Lung (tissue), 12 donors: ENCODE results near the gene HNRNPUL1. TPM values are rescaled to one million over a fixed set of nuclear protein-coding genes. Genes with fewer than 3 reads are reported as not detected.

Experiments used
- ATAC-seq: fragments of 200-7000 bp; cut with Tn5 transposase; one replicate; pipeline ENCODE4 v1.9.1; 2020; ENCODE audit warnings: moderate number of reproducible peaks; ENCODE audit not compliant: insufficient read depth, low FRiP score
- DNase-seq, 3 donors: peaks; one replicate each; pipeline ENCODE4 v3.0.0-alpha.2; 2013 to 2017
- H3K27ac ChIP-seq, 2 donors: one replicate each; pipeline ENCODE4 v1.5.1; 2013; ENCODE audit warnings: mild to moderate bottlenecking in 2 of 2, moderate library complexity in 2 of 2, control low read depth in 1 of 2, inconsistent platforms in 1 of 2, low read depth in 1 of 2, low read length in 1 of 2
- H3K27me3 ChIP-seq, 3 donors: one replicate each; pipeline ENCODE4 v1.5.1; 2013; ENCODE audit warnings: low read length in 2 of 3; ENCODE audit not compliant: control insufficient read depth in 3 of 3, insufficient read depth in 3 of 3
- H3K36me3 ChIP-seq, 4 donors: one replicate each; pipeline ENCODE4 v1.5.1; 2013; ENCODE audit warnings: low read length in 4 of 4, mild to moderate bottlenecking in 1 of 4, moderate library complexity in 1 of 4; ENCODE audit not compliant: control insufficient read depth in 4 of 4, insufficient read depth in 4 of 4
- H3K4me1 ChIP-seq, 5 donors: one replicate each; pipeline ENCODE4 v1.5.1; 2013; ENCODE audit warnings: low read length in 5 of 5, mild to moderate bottlenecking in 2 of 5, moderate library complexity in 1 of 5; ENCODE audit not compliant: control insufficient read depth in 5 of 5, insufficient read depth in 5 of 5
- H3K4me3 ChIP-seq: one replicate; pipeline ENCODE4 v1.5.1; 2013; ENCODE audit warnings: mild to moderate bottlenecking, control low read depth, moderate library complexity
- H3K9ac ChIP-seq, 2 donors: one replicate each; pipeline ENCODE4 v1.5.1; 2013; ENCODE audit warnings: low read length in 2 of 2, control low read depth in 1 of 2; ENCODE audit not compliant: insufficient read depth in 1 of 2
- H3K9me3 ChIP-seq, 4 donors: one replicate each; pipeline ENCODE4 v1.5.1; 2013; ENCODE audit warnings: low read length in 3 of 4, mild to moderate bottlenecking in 1 of 4, moderate library complexity in 1 of 4; ENCODE audit not compliant: control insufficient read depth in 4 of 4, insufficient read depth in 3 of 4
- CTCF ChIP-seq: IDR thresholded peaks from 2 replicates; pipeline ENCODE4 v1.5.1; 2012; ENCODE audit warnings: mild to moderate bottlenecking; ENCODE audit errors: control extremely low read depth, extremely low read depth
- WGBS, 2 donors: extraction: QIAGEN DNeasy Blood & Tissue Kit; methylation state at CpG; one replicate each; pipeline ENCODE4 v1.1.7; 2013; 5-methylcytosine and 5-hydroxymethylcytosine counted together
- polyA plus RNA-seq, 2 donors: library from polyadenylated mRNA; stranded (reverse); fragments of 200-250 nt; gene quantifications; one replicate each; pipeline ENCODE4 v1.2.1, GENCODE V29; 2013
- total RNA-seq, 2 donors: library from RNA; depleted of rRNA in 1 of 2; stranded (reverse); fragments of >200 nt in 1 of 2; gene quantifications; one replicate each; pipeline ENCODE4 v1.2.1, GENCODE V29; 2014 to 2021
- donor health status: control.
- donor health status: control.
- donor health status: Bipolar disorder and iron deficiency.
- donor health status: healthy.
- donor health status: DM: yes; HTN: yes; CAD: no.

The HNRNPUL1 gene
- total and polyA plus RNA-seq, 4 donors, result 92.2 to 198 (median 144) TPM

GRCh38 chr19:41249707-41250423 lies 14.3 kb upstream of the HNRNPUL1 start:
- Histone ChIP-seq H3K4me3 (no peak overlapping the region), H3K27me3 (no peaks in the 10 kb centered on the region), H3K27ac (no peak overlapping the region), H3K9me3 (no peaks in the 10 kb centered on the region), H3K36me3 (peaks cover 0 to 36% (median 23%) of the 10 kb centered on the region in 4 donors), H3K4me1 (no peaks in the 10 kb centered on the region), H3K9ac (no peak overlapping the region)
- ATAC-seq (no peak), DNase-seq (no peak)
- WGBS, 2 donors, result 88 to 93% methylated on average over 9 of the region's 9 CpGs
- no peak for TF ChIP-seq CTCF

- TF ChIP-seq CTCF, result no peak
- Histone ChIP-seq H3K4me1 (peaks cover 0 to 2% (median 0%) of the 10 kb centered on the region in 5 donors), H3K4me3 (no peak overlapping the region), H3K9ac (no peak overlapping the region), H3K27ac (no peak overlapping the region), H3K27me3 (no peaks in the 10 kb centered on the region), H3K9me3 (no peaks in the 10 kb centered on the region), H3K36me3 (peaks cover 5 to 46% (median 31%) of the 10 kb centered on the region in 4 donors)
- 91 to 97% methylated on average over 6 of the region's 6 CpGs for WGBS, 2 donors
- no peak for DNase-seq
- ATAC-seq, result no peak
Observed at GRCh38 chr19:41253660-41254059, 10.5 kb upstream of the HNRNPUL1 start.

GRCh38 chr19:41255171-41255570 lies 9.0 kb upstream of the HNRNPUL1 start:
- Histone ChIP-seq H3K4me3 (no peak overlapping the region), H3K9ac (no peak overlapping the region), H3K27ac (no peak overlapping the region), H3K9me3 (no peaks in the 10 kb centered on the region), H3K4me1 (peaks cover 0 to 6% (median 0%) of the 10 kb centered on the region in 5 donors), H3K27me3 (no peaks in the 10 kb centered on the region), H3K36me3 (peaks cover 9 to 43% (median 28%) of the 10 kb centered on the region in 4 donors)
- no peak for TF ChIP-seq CTCF
- ATAC-seq, result no peak
- DNase-seq, result no peak
